Measurements from ENCODE around the gene PRR36.
A peak's percentile ranks its signal among the peaks of the same experiment; 100 is the strongest.

The PRR36 gene

GRCh38 chr19:7912697-7913564, 38.7 kb upstream of the PRR36 start:
- H3K79me1 ChIP-seq (ENCODE audit: low read depth, low read length): peaks cover 8% of the 10 kb centered on the region
- H3K4me2 ChIP-seq (ENCODE audit: insufficient read depth, low read length, poor library complexity, severe bottlenecking): no peak overlapping the region
- no peak overlapping the region for H3K14ac ChIP-seq (ENCODE audit: low read length)
- no peak overlapping the region for H2BK120ac ChIP-seq (ENCODE audit: low read depth, low read length)
- peaks cover 22 to 32% (median 22%) of the 10 kb centered on the region in 3 experiments for H3K27me3 ChIP-seq (ENCODE audit: control insufficient read depth in 3 of 3, insufficient read depth in 3 of 3, low read depth in 1 of 3, low read length in 3 of 3)
- H3K9me3 ChIP-seq (replicated peaks in 1 of 2; ENCODE audit: control insufficient read depth in 2 of 2, insufficient read depth in 1 of 2, low read depth in 1 of 2, low read length in 2 of 2): no peaks in the 10 kb centered on the region
- DNase-seq (ENCODE audit: low spot score): no peak
- no CpG with 5 or more reads among the region's 39 CpGs for WGBS, 2 donors (ENCODE audit: extremely low coverage in 2 of 2, insufficient read length in 2 of 2, insufficient replicate concordance in 1 of 2)
- no peak overlapping the region for H2AK5ac ChIP-seq (ENCODE audit: low read depth, low read length)
- H2BK5ac ChIP-seq (ENCODE audit: low read length): no peak overlapping the region
- no peak overlapping the region for H4K8ac ChIP-seq (ENCODE audit: low read depth, low read length)
- peaks cover 22 to 35% of the 10 kb centered on the region in 2 donors for H3K36me3 ChIP-seq (replicated peaks in 1 of 2; ENCODE audit: control insufficient read depth in 2 of 2, insufficient read depth in 2 of 2, low read length in 2 of 2)
- no peak overlapping the region for H3K27ac ChIP-seq (replicated peaks; ENCODE audit: low read length)
- no peak overlapping the region for H4K91ac ChIP-seq (ENCODE audit: low read depth, low read length, poor library complexity)
- H2BK12ac ChIP-seq (ENCODE audit: low read length): no peak overlapping the region
- peak overlapping the region; percentile 65 for H3K23ac ChIP-seq (ENCODE audit: low read depth, low read length, poor library complexity)
- H2BK15ac ChIP-seq (ENCODE audit: low read length): no peak overlapping the region
- no peak overlapping the region for H3K9ac ChIP-seq (ENCODE audit: low read depth, low read length, poor library complexity)
- peaks cover 4 to 10% of the 10 kb centered on the region in 2 donors for H3K4me1 ChIP-seq (ENCODE audit: control insufficient read depth in 2 of 2, insufficient read depth in 1 of 2, low read depth in 1 of 2, low read length in 2 of 2)
- no peak overlapping the region for H2AFZ ChIP-seq (ENCODE audit: low read length)
- H3K18ac ChIP-seq (ENCODE audit: low read length): no peak overlapping the region
- no peak overlapping the region for H3K4ac ChIP-seq (ENCODE audit: low read length)
- H3K4me3 ChIP-seq (ENCODE audit: low read length in 2 of 2): no peak overlapping the region

- H2BK12ac ChIP-seq (ENCODE audit: low read length): no peak overlapping the region
- H2AFZ ChIP-seq (ENCODE audit: low read length): no peak overlapping the region
- H3K4me3 ChIP-seq (ENCODE audit: low read length in 2 of 2): peak overlapping the region in 1 of 2 donors; percentile 37
- no peaks in the 10 kb centered on the region for H3K9me3 ChIP-seq (replicated peaks in 1 of 2; ENCODE audit: control insufficient read depth in 2 of 2, insufficient read depth in 1 of 2, low read depth in 1 of 2, low read length in 2 of 2)
- H3K18ac ChIP-seq (ENCODE audit: low read length): no peak overlapping the region
- H3K79me1 ChIP-seq (ENCODE audit: low read depth, low read length): peaks cover 12% of the 10 kb centered on the region
- H3K23ac ChIP-seq (ENCODE audit: low read depth, low read length, poor library complexity): no peak overlapping the region
- WGBS, 2 donors (ENCODE audit: extremely low coverage in 2 of 2, insufficient read length in 2 of 2, insufficient replicate concordance in 1 of 2): no CpG with 5 or more reads among the region's 31 CpGs
- H3K4ac ChIP-seq (ENCODE audit: low read length): no peak overlapping the region
- no peak overlapping the region for H4K8ac ChIP-seq (ENCODE audit: low read depth, low read length)
- no peak overlapping the region for H2AK5ac ChIP-seq (ENCODE audit: low read depth, low read length)
- no peak overlapping the region for H2BK15ac ChIP-seq (ENCODE audit: low read length)
- H3K27me3 ChIP-seq (ENCODE audit: control insufficient read depth in 3 of 3, insufficient read depth in 3 of 3, low read depth in 1 of 3, low read length in 3 of 3): peaks cover 17 to 26% (median 18%) of the 10 kb centered on the region in 3 experiments
- no peak for DNase-seq (ENCODE audit: low spot score)
- H2BK120ac ChIP-seq (ENCODE audit: low read depth, low read length): no peak overlapping the region
- H3K14ac ChIP-seq (ENCODE audit: low read length): no peak overlapping the region
- H3K36me3 ChIP-seq (replicated peaks in 1 of 2; ENCODE audit: control insufficient read depth in 2 of 2, insufficient read depth in 2 of 2, low read length in 2 of 2): peaks cover 24 to 38% of the 10 kb centered on the region in 2 donors
- H3K4me2 ChIP-seq (ENCODE audit: insufficient read depth, low read length, poor library complexity, severe bottlenecking): no peak overlapping the region
- no peak overlapping the region for H3K9ac ChIP-seq (ENCODE audit: low read depth, low read length, poor library complexity)
- peaks cover 3 to 4% of the 10 kb centered on the region in 2 donors for H3K4me1 ChIP-seq (ENCODE audit: control insufficient read depth in 2 of 2, insufficient read depth in 1 of 2, low read depth in 1 of 2, low read length in 2 of 2)
- H3K27ac ChIP-seq (replicated peaks; ENCODE audit: low read length): no peak overlapping the region
- H4K91ac ChIP-seq (ENCODE audit: low read depth, low read length, poor library complexity): no peak overlapping the region
- H2BK5ac ChIP-seq (ENCODE audit: low read length): no peak overlapping the region
Observed at GRCh38 chr19:7912144-7912696, 38.0 kb upstream of the PRR36 start.

GRCh38 chr19:7911508-7912143, 37.4 kb upstream of the PRR36 start:
- Histone ChIP-seq H2AK5ac (ENCODE audit: low read depth, low read length) (no peak overlapping the region), H3K4ac (ENCODE audit: low read length) (no peak overlapping the region), H2BK12ac (ENCODE audit: low read length) (no peak overlapping the region), H3K27ac (replicated peaks; ENCODE audit: low read length) (no peak overlapping the region), H2AFZ (ENCODE audit: low read length) (no peak overlapping the region), H3K23ac (ENCODE audit: low read depth, low read length, poor library complexity) (no peak overlapping the region), H2BK5ac (ENCODE audit: low read length) (no peak overlapping the region), H2BK15ac (ENCODE audit: low read length) (no peak overlapping the region), H3K27me3 (ENCODE audit: control insufficient read depth in 3 of 3, insufficient read depth in 3 of 3, low read depth in 1 of 3, low read length in 3 of 3) (peaks cover 11 to 20% (median 12%) of the 10 kb centered on the region in 3 experiments), H3K14ac (ENCODE audit: low read length) (no peak overlapping the region), H4K8ac (ENCODE audit: low read depth, low read length) (no peak overlapping the region), H3K4me1 (ENCODE audit: control insufficient read depth in 2 of 2, insufficient read depth in 1 of 2, low read depth in 1 of 2, low read length in 2 of 2) (peaks cover 0 to 2% of the 10 kb centered on the region in 2 donors), H3K9me3 (replicated peaks in 1 of 2; ENCODE audit: control insufficient read depth in 2 of 2, insufficient read depth in 1 of 2, low read depth in 1 of 2, low read length in 2 of 2) (no peaks in the 10 kb centered on the region), H3K4me2 (ENCODE audit: insufficient read depth, low read length, poor library complexity, severe bottlenecking) (no peak overlapping the region), H3K9ac (ENCODE audit: low read depth, low read length, poor library complexity) (no peak overlapping the region), H4K91ac (ENCODE audit: low read depth, low read length, poor library complexity) (no peak overlapping the region), H3K36me3 (replicated peaks in 1 of 2; ENCODE audit: control insufficient read depth in 2 of 2, insufficient read depth in 2 of 2, low read length in 2 of 2) (peaks cover 25 to 38% of the 10 kb centered on the region in 2 donors), H2BK120ac (ENCODE audit: low read depth, low read length) (no peak overlapping the region), H3K79me1 (ENCODE audit: low read depth, low read length) (peaks cover 14% of the 10 kb centered on the region), H3K4me3 (ENCODE audit: low read length in 2 of 2) (no peak overlapping the region), H3K18ac (ENCODE audit: low read length) (no peak overlapping the region)
- no CpG with 5 or more reads among the region's 18 CpGs for WGBS, 2 donors (ENCODE audit: extremely low coverage in 2 of 2, insufficient read length in 2 of 2, insufficient replicate concordance in 1 of 2)
- DNase-seq (ENCODE audit: low spot score): no peak
